SH-SY5Y (cell line): ENCODE measurements around the gene OR2V2.

Source experiments
- GATA2 ChIP-seq: IDR thresholded peaks from 2 replicates; pipeline ENCODE4 v1.6.1; 2011; ENCODE audit warnings: mild to moderate bottlenecking, low read depth, low read length
- GATA3 ChIP-seq: IDR thresholded peaks from 2 replicates; pipeline ENCODE4 v1.6.1; 2011; ENCODE audit warnings: low read depth, mild to moderate bottlenecking, low read length, moderate library complexity

DNA sequence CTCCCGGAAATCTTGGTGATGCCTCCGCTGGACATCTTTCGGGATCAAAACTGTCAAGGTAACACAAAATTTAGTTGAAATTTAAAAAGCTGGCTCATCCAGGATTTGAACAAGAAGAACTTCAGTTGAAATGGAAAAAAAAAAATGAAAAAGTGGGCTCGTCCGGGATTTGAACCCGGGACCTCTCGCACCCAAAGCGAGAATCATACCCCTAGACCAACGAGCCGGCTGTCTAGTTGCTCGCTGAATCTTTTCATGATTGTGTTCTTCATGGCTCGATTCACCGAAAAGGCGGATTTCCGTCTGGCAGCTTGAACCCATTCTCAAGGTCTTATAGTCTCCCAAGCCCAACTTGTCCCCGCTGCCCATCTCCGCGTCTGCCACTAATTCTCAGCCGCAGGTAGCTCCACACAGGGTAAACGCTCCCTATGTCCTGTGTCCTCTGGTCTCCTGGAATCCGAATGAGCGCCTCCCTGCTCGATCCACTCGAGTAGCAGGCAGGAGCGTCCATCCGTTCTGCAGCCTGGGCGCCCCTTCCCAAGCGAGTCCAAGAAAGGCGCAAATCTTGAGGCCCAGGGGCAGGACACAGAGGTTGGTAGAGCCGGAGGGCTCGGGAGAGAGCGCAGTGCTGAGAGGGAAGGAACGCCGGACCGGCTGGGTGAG, 41.4 kb downstream of the OR2V2 start:
- no peak for TF ChIP-seq GATA3
- TF ChIP-seq GATA2 = no peak
